ENCODE results near the gene MMP13. TPM values are rescaled to one million over a fixed set of nuclear protein-coding genes. Genes with fewer than 3 reads are reported as not detected.
"Not testable (repeated sequence)": the region's sequence is repeated elsewhere in the genome, so short reads cannot be mapped to it uniquely, and the experiment has no call there.

Gene MMP13
- polyA plus RNA-seq, 1 donor, result not detected

DNA sequence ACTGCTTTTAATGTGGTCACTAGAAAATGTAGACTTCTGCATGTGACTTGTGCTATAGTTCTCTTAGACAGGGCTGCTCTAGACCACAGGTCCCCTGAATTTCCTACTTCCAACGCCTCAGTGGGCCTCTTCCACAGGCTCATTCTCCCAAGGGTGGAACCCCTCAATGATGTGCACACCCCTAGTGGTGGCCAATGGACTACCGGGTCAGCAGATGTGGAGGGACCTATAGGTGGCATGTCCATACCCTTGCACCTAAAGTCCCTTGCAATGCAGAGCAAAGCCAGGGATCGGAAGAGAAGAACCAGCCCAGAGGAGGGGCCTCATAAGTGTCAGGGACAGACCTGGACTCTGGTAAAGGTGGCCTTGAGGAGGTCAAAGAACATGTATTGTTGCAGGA, 20.0 kb downstream of the MMP13 start:
- no peak for DNase-seq

DNA sequence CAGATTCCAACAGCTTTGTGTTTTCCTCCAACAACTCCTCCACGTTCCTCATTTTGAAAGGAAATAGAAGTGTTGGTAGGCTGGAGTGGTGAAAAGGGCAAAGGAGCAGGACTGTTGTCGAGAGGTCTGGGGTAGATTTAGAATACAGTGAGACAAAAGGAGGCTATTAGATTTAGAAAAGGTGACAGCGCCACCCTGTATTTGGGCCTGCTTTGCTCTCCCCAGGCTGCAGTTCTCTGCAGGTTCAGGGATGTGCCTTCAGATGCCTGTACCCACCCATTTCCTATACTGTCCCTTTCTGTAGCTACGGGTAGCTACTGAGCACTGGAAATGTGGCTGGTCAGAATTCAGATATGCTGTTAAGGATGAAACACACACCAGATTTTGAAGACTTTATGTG, 20.8 kb downstream of the MMP13 start:
- no peak for DNase-seq

DNA sequence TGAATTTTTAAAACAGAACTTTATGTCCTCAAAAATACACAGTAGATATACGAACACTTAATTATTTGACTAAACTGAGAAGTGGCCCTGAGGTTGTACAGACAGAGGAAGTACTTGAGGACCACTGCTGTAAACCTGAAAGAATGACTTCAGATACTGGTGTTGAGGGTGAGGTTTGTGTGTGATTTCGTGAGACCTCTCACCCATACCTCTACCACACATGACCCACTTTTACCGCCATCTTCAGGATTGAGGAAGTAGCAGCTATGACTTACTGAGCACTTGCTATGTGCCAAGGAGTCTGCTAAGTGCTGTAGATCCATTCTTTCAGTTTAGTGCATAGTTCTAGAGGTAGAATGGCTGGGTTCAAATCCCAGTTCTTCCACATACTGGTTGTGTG, 21.9 kb downstream of the MMP13 start:
- no peak for DNase-seq

DNA sequence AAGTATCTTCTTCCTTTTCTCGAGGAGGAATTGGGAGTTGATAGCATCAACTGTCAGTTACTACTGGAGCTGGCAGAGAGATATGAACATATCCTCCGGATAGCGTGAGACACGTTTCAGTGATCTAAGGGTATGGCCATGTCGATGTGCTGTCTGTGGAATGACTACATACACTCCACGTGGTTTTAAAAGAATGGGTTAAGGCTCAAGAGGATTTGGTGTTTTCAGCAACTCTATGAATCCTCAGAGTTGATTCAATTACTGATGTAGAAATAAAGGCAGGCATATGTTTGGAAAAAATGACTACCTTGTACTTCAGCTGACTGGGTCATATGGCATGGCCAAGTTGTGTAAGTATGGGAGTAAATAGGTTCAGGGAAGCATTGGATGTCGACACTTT, 22.9 kb downstream of the MMP13 start:
- no peak for DNase-seq

DNA sequence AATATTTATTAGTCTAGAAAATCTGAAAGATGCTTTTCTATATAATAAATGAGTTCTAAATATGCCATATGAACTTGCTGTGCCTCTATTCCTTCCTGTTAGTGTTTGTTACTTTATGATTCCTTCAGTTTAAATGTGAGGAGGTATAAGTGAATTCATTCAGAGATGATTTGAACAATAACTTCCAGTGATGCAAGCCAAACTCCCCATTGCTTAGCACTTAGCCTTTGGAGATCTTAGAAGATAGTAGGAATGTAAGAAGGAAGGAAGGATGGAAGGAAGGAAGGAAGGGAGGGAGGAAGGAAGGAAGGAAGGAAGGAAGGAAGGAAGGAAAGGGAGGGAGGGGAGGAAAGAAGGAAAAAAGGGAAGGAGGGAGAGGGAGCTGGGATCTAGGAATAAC, 25.1 kb downstream of the MMP13 start:
- no peak for DNase-seq

DNA sequence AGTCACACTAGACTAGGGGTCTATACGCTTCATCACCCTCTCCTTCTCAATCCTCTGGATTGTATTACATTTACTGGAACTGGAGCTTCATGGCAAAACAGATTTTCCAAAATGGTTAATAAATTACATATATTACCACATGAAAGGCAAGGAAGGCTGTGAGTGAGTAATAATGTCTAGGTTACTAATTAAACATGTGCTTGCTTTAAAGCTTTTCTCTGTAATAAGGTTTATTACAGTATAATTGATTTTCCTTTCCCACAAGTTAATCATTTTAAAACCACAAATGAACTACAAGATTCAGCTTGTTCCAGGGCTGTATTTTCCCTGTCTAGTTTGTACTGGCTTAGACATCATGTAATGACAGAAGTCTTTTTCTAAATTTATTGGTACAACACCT, 25.6 kb downstream of the MMP13 start:
- peak; percentile 60 for DNase-seq

DNA sequence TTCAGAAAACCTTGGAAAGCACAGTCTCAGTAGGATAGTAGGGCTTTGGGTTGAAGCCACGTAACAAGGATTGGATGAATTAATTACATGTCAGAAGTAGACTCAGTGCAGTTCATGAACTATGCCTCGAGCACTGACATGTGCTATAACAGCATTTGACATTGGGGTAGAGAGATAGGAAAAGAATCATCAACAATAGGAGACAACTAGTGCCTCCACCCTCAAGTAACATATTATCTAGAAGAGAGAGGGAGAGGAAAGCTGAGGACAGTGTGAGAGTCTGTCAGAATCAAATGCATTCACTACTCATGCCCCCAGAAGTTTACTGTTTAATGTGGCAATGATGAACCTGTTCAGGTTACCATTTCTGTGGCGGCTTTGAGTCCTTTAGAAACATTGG, 26.4 kb downstream of the MMP13 start:
- no peak for DNase-seq

DNA sequence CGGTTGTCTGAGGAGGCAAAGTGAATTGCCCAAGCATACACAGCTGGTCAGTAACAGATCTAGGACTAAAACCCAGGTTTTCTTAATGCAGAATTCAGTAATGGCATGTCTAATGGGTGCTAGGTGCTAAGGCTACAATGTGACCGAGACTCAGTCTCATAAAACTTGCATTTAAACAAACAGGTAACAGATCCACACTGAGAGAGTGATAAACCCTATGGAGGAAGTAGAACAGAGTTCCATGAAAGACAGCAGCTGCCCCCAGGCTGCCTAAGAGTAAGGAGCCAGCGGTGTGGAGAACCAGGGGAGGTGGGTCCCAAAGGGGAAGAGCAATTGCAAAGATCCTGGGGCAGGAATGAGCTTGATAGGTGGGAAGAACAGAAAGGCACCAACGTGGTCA, 27.3 kb downstream of the MMP13 start:
- DNase-seq, result no peak

DNA sequence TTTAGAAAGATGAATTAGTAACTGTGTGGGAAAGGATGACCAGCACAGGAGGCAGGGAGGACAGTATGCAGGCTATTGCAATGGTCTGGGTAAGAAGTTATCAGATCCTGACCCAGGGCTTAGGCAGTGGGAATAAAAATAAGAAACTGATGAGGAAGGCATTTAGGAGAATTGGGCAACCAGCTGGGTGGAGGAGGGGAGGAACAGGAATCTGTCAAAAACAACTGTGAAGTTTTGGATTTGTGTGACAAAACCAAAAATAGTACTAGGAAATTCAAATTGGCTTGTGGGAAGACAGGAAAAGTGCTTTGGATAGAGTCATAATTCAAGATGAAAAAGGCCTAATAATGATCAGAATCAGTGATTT, 27.9 kb downstream of the MMP13 start:
- no peak for DNase-seq

DNA sequence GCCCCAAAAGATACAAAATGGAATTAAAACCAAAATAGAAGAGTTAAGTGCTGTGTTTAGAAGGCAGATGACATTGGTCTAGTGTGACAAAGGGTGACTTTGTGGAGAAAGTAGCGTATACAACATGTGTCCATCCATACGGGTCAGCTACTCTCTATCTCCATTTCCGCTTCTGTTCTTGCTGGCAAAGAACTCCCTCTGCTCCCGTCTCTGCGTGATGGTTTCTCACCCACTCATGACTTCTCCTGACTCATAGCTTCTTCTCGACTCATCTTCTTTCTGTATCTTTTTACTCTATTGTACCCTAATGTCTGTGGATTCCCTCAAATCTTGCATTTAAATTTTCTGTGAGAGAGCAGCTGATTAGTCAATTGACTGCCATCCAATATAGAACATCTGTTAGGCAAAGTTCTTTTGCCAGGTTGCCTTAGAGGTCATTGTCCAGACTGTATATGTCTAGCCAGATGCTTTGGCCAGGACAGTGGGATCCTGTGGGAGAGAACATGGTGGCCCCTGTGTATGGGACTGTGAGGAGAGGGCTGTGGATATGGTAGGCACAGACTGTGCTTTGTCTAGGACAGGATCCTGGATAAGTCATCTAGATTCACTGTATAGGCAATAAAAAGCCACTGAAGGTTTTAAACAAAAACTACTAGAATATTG, 28.4 kb downstream of the MMP13 start:
- no peak for DNase-seq

DNA sequence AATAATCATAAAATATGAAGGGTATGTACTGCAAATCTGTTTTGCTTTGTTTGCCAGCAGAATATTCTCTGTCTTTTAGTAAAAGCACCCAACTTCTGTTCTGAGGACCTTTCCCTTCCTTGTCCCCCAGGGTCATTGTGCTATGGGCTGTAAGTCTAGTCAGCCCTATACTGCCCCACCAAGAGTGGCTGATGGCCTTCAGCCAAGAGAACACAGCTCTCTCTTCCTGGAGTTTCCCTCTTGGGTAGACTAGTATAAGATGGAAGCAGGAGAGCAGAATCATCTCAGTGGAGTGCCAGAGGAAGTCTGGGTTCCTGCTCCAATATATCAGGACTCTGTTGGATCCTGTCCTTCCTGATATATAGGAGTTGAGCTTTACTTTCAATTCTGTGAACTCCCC, 29.0 kb downstream of the MMP13 start:
- no peak for DNase-seq

DNA sequence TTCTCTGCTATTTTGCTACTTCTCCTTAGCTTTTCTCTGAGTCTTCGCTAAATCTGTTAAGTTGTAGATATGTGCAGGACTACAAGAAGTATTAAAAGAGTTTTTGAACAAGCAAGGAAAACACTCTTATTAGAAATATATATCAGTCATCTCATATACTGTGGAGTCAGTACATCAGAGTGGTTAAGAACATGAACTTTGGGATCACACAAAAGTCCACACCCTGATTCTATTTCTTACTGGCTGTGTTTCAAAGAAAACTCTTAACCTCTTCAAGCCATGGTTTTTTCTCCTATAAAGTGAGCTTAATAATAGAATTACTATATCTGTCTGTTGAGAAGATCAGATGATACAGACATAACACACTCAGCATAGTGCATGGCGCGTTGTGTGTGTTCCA, 29.5 kb downstream of the MMP13 start:
- no peak for DNase-seq

DNA sequence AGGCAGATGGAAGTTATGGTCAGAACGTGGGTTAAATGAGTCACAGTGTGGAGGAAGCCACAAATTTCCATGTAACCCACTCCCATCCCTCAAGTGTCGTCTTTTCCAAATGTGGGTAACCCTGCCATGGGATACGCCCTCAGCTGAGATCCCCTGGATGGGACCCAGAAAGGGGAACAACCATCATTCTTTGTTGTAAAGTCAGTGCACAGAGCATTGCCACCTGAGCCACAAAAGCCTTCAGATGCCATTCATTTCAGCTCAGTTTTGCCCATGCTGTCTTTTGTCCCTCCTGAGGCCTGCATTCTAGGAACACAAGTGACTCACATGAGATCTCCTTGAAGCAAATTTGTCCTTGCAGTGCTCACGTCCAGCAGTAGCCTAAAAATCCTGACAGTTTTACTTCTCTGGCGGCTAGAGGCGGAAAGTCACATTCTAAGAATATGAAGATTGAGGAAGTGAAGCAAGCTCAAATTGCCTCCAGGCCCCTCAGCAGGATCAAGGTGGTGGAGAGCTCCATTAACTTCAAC, 30.6 kb downstream of the MMP13 start:
- DNase-seq, result peak; percentile 37

DNA sequence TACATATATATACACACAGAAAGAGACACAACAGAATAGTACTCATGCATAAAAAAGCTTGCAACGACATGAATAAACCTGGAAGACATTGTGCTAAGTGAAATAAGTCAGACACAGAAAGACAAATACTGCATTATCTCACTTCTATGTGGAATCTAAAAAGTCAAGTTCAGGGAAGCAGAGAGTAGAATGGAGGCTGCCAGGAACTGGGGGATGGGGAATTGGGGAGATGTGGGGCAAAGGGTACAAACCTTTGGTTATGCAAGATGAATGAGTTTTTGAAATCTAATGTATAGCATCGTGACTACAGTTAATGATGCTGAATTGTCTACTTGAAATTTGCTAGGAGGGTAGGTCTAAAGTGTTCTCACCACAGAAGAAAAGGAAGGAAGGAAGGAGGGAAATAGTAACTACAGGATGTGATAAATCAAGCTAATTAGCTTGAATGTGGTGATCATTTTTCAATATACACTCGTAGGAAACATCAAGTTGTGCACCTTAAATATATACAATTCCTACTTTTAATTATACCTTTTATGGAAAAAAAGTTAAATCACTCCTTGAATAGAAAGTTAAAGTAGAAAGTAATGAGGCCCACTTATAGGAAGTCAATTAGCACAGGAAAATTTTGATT, 33.8 kb downstream of the MMP13 start:
- DNase-seq, result no peak

DNA sequence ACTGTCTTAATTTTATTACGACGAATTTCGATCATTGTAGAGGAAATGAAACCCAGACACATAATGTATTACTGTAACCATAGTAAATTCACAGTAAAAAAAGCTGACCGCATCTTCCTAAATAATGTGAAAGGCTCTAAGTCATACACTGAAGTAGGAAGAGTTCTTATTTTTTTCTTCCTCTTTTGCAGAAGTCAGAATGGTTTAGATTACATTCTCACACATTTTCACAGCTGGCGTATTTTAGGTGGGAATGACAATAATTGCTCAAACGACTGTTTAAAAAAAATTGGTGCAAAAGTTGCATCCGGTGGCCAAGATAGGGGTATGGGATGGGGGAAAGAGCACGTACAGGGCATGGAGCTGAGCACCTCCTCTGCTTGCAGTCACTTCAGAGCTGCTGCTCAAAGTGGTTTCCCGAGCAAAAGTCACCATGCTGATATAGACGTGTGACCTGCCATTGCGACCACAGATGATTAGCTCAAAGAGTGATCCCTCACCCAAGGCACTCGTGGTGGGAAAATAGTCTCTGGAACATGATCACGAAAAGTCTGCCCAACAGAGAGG, 35.3 kb downstream of the MMP13 start:
- DNase-seq, result no peak

DNA sequence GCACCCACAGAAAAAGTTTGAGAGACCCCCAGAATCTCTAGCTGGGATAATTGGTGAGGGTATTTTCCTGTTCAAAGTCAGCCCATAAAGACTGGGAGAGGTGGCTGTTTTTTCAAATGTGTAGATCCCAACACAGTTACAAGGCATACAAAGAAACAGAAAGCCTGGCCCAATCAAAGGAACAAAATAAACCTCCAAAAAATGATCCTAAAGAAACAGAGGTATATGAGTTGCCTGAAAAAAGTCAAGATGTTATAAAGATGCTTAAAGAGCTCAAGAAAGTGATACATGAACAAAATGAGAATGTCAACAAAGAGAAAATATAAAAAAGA, 40.5 kb downstream of the MMP13 start:
- no peak for DNase-seq

DNA sequence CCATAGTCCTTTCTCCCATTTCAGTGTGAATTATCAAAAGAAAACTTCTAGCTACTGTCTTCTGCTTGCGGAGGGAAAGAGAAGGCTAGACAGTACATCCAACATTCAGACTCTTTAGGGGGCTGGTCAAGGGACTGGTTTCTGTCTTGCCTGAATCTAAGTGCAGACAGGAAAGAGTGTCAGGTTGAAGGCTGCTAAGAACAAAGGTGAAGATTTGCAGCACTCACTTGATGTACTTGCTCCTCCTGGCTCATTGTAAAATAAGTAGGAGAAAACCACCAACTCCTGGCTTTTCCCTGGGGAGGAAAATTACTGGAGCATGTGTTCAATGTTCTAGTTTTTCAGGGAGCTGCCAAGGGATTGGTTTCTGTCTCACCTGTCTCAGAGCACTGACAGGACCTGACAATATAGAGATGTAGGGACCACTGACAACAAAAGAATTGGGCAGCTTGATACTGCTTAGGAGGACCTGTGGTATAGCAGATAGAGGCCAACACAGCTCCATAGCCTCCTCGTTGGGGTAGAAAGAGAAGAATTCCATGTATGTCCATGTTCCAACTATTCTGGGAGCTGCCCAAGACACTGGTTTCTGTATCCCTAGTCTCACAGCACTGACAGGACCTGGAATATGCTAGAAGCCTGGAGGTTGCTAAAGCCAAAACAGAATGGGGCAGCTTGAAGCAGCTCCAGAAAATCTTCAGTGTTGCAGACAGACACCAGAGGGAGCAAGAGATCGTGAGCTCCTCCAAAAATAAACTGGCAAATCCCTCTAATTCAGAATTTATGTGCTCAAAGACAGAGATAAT, 41.1 kb downstream of the MMP13 start:
- DNase-seq, result peak; percentile 25

DNA sequence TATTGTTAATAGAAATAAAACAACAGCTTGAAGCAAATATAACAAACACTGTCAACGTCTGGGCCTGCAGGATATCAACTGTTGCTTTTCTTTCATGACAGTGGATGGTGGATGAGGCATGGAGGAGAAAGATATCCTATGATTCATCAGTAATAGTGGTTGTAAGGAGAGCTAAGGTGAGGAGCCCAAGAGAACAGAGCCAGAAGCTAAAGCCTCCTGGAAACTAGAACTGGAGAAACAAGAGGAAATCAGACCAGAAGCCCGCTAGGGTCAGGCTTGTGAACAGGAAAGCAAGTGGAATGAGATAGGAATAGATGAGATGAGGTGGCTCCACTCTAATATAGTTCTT, 43.1 kb downstream of the MMP13 start:
- DNase-seq, result no peak

DNA sequence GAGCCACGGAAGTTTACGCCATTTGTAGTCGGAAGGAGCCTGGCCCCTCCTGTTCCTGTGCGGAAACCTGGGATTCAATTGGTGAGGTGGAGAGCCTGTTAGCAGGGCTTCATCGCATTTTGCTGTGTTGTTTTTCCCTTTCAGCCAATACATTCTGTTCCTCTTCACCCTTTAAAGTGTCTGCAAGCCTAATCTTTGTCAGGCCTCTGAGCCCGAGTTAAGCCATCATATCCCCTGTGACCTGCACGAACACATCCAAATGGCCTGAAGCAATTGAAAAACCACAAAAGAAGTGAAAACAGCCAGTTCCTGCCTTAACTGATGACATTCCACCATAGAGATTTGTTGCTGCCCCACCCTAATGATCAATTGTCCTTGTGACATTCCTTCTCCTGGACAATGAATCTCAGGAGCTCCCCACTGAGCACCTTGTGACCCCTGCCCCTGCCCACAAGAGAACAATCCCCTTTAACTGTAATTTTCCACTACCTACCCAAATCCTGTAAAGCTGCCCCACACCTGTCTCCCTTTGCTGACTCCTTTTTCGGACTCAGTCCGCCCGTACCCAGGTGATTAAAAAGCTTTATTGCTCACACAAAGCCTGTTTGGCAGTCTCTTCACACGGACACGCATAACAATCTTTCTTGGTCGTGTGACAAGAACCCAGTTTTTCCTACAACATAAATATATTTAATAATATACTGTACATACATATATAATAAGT, 43.6 kb downstream of the MMP13 start:
- DNase-seq, result no peak

DNA sequence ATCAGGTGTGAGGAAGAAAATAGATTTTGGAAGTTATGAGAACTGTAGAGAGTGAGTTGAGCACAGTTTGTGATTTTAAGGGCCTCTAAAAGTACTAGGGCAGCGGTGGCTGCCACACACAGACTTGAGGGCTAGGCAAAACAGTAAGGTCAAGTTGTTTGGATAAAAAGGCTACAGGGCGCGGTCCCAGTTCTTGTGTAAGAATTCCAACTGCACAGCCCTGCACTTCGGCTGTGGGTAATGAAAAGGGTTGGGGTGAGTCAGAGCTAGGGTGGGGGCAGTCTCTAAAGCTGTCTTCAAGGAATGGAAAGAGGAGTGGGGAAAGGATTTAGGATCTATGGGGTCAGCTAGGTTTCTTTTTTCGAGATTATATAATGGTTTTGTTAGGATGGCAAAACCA, 49.7 kb downstream of the MMP13 start:
- not testable (repeated sequence) for DNase-seq

DNA sequence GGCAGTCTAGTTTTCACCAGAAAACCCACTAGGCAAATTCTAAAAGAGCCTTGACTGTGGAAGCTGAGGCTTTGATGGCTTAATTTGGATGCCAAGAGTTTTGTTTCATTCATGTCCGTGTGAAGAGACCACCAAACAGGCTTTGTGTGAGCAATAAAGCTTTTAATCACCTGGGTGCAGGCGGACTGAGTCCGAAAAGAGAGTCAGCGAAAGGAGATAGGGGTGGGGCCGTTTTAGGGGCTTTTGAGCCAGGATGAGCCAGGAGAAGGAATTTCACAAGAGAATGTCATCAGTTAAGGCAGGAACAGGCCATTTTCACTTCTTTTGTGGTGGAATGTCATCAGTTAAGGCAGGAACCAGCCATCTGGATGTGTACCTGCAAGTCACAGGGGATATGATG, 51.6 kb downstream of the MMP13 start:
- not testable (repeated sequence) for DNase-seq

DNA sequence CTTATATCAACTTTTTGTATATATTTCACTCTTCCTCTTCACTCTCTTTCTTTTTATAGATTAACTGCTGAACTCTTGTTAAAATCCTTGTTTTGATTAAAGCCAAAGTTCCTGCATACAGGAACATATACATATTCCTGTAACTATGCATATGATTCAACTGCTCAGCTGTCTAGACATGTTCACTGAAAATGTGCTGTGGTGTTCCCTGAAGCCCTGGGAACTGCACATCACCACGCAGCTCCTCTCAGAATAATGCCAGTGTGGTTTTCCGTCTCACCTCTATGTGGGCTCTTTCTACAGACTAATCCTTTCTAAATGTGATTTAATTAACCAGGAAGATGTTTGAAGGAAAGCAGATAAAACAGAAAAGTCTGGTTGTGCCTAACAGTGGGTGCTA, 55.2 kb downstream of the MMP13 start:
- no peak for DNase-seq

Measured in left kidney (tissue), 2 donors.